Mucosa of descending colon (tissue), 3 donors: Measurements from ENCODE around the gene ODAD2. TPM values are rescaled to one million over a fixed set of nuclear protein-coding genes. Genes with fewer than 3 reads are reported as not detected.

Experiments
- ATAC-seq: fragments of 200-7000 bp; cut with Tn5 transposase; one replicate; pipeline ENCODE4 v1.9.1; 2020; ENCODE audit warnings: mild to moderate bottlenecking, moderate library complexity
- DNase-seq, 3 donors: peaks; one replicate each; pipeline ENCODE4 v3.0.0-alpha.2; 2020
- H3K36me3 ChIP-seq: fragments of 200-600 bp; one replicate; pipeline ENCODE4 v1.8.0; 2021; ENCODE audit warnings: low read depth, mild to moderate bottlenecking
- H3K4me1 ChIP-seq: fragments of 200-600 bp; one replicate; pipeline ENCODE4 v1.8.0; 2021; ENCODE audit warnings: low read depth, mild to moderate bottlenecking
- H3K4me3 ChIP-seq: fragments of 200-600 bp; one replicate; pipeline ENCODE4 v1.8.0; 2021; ENCODE audit warnings: mild to moderate bottlenecking
- H3K9me3 ChIP-seq: fragments of 200-600 bp; one replicate; pipeline ENCODE4 v1.8.0; 2021; ENCODE audit warnings: mild to moderate bottlenecking
- intact Hi-C, 2 donors: fragments of 100-400 bp; cut with DNase I in 1 of 2; cut with micrococcal nuclease in 1 of 2; formaldehyde crosslinking; loops; one replicate each; pipeline versions ENCODE4 v1.11.0 to v1.11.1; 2022; cut with DNase I, micrococcal nuclease
- total RNA-seq, 3 donors: library from RNA; stranded (reverse); fragmentation: NEBNext Ultra II Directional in 2 of 3; extraction: Animal tissue kit (Norgen Biotek cat#: 25700) in 2 of 3; gene quantifications; one replicate each; pipeline versions ENCODE4 v1.2.1 to v1.2.4, GENCODE V29; 2021 to 2023
- TF ChIP-seq, protein P1 (sequence below): fragments of 200-600 bp; IDR thresholded peaks from one replicate; pipeline ENCODE4 v1.8.0; 2022; ENCODE audit warnings: antibody characterized with exemption, mild to moderate bottlenecking
- donor health status: DM: no; HTN: no; CAD: no; lungs with moderate emphysema.
- donor health status: DM: no; HTN: no; CAD: no.
- donor health status: DM: no; HTN: yes; CAD: no.

The ODAD2 gene
- total RNA-seq, 3 donors from 2014 or later: 0.31 to 1.1 (median 0.46) TPM

DNA sequence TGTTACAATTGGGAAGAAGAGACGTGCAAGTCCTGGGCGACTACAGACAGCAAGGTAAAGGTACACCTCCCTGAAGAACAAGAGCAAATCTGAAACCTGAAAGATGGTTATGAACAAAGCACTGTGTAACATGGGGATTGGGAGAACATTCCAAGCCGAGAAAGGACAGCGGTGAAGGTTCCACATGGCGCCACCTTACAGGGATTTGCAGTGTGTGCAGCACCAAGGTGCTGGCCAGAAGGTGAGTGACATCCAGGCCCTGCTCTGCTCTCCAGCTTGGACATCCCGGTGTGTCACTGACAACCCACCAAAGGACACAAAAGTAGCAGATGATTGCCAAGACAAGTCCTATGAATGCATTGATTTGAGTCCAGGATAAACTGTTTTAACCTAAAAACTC is 165.1 kb downstream of the ODAD2 start:
- TF ChIP-seq, protein P1, sequence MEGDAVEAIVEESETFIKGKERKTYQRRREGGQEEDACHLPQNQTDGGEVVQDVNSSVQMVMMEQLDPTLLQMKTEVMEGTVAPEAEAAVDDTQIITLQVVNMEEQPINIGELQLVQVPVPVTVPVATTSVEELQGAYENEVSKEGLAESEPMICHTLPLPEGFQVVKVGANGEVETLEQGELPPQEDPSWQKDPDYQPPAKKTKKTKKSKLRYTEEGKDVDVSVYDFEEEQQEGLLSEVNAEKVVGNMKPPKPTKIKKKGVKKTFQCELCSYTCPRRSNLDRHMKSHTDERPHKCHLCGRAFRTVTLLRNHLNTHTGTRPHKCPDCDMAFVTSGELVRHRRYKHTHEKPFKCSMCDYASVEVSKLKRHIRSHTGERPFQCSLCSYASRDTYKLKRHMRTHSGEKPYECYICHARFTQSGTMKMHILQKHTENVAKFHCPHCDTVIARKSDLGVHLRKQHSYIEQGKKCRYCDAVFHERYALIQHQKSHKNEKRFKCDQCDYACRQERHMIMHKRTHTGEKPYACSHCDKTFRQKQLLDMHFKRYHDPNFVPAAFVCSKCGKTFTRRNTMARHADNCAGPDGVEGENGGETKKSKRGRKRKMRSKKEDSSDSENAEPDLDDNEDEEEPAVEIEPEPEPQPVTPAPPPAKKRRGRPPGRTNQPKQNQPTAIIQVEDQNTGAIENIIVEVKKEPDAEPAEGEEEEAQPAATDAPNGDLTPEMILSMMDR: no peak
- no peak for ATAC-seq

DNA sequence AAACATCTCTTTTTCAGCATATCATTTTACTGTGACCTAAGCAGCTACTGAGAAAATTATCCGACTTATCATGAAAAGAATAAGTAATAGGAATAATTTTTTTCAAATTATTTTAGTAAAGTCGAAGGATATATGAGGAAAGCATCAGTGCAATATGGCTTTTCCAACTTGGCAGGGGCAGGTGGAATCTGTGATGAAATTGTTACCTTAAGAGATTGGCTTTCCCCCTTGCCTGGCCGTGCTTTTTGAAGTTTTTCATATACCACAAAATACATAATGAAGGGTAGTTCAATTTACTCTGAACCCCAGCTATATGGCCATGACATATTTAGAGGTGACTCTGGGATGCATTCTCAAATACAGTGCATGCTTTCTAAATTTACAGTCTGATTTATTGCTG is 166.1 kb downstream of the ODAD2 start:
- ATAC-seq (no peak), DNase-seq (no peak)
- Histone ChIP-seq H3K36me3 (no peaks in the 10 kb centered on the region), H3K4me1 (no peaks in the 10 kb centered on the region), H3K4me3 (no peak overlapping the region), H3K9me3 (no peaks in the 10 kb centered on the region)
- intact Hi-C loops: no loop called here
- TF ChIP-seq, protein P1: no peak

More for the DNA sequence above, 165.1 kb downstream of the ODAD2 start:
- Histone ChIP-seq H3K4me1 (no peaks in the 10 kb centered on the region), H3K36me3 (no peaks in the 10 kb centered on the region), H3K4me3 (no peak overlapping the region), H3K9me3 (no peaks in the 10 kb centered on the region)
- no peak for DNase-seq
- intact Hi-C loops: no loop called here

DNA sequence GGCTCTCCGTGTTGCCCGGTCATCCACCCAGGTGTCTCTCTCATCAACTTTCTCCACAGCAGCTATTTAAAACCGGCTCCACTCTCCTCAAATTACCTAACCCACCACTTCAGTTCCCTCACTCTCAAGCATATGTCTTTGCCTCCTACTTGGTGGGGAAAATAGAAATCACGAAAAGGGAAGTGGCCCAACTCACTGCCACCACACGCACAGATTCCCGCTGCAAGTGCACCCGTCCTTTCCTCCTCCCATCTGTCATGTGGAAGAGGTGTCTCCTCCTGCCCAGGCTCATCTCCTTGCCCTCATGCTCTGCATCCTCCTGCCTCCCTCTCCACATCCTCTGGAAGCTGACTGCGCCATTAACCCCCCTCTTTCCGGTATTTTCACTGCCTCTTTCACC is 172.5 kb downstream of the ODAD2 start:
- ATAC-seq: no peak
- TF ChIP-seq, protein P1: no peak

DNA sequence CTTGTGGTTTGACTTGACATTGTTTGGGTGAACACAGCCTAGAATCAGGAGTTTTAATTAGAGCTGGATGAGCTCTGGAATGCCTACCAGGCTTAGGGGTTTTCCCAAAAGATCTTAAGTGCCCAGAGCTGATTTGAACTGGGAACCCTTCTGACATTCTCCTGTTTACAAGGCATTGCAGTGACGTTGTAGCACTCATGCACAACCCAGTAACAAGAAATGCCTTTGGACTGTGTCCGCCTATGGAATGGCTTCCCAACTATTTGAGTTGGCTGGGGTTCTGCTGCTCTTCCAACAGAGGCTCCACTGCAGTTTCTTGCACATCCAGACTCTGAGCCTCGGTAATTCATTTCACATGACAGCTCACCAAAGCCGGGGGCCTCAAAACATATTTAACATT is 176.6 kb downstream of the ODAD2 start:
- TF ChIP-seq, protein P1: no peak
- intact Hi-C loops: no loop called here
- ATAC-seq: no peak
- Histone ChIP-seq H3K9me3 (no peaks in the 10 kb centered on the region), H3K4me3 (no peak overlapping the region), H3K36me3 (no peaks in the 10 kb centered on the region), H3K4me1 (no peaks in the 10 kb centered on the region)
- DNase-seq: no peak

More for the DNA sequence above, 172.5 kb downstream of the ODAD2 start:
- intact Hi-C loops: no loop called here
- DNase-seq: no peak
- no peaks in the 10 kb centered on the region for H3K9me3 ChIP-seq
- no peaks in the 10 kb centered on the region for H3K4me1 ChIP-seq
- no peak overlapping the region for H3K4me3 ChIP-seq
- no peaks in the 10 kb centered on the region for H3K36me3 ChIP-seq

DNA sequence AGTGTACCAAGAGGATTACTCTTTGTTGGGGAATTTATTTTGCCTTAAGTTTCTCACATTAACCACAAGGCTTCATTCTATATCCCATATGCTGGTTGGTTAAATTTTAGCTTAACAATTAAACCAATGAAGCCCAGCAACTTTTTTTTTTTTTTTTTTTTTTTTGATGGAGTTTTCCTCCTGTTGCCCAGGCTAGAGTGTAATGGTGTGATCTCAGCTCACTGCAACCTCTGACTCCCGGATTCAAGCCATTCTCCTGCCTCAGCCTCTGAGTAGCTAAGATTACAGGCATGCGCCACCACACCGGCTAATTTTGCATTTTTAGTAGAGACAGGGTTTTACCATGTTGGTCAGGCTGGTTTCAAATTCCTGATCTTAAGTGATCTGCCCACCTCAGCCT is 178.2 kb downstream of the ODAD2 start:
- no peak for DNase-seq
- Histone ChIP-seq H3K4me3 (no peak overlapping the region), H3K9me3 (no peaks in the 10 kb centered on the region), H3K4me1 (no peaks in the 10 kb centered on the region), H3K36me3 (no peaks in the 10 kb centered on the region)
- intact Hi-C loops: no loop called here
- no peak for ATAC-seq
- TF ChIP-seq, protein P1: no peak
